Measurements from ENCODE around the gene LANCL2.

- TF ChIP-seq CTCF (IDR thresholded peaks at IDR 0.05; ENCODE audit: borderline replicate concordance, extremely low read depth, low read length, poor library complexity, severe bottlenecking) = no peak
- no peak for TF ChIP-seq EZH2 (IDR thresholded peaks at IDR 0.05; ENCODE audit: borderline replicate concordance, low read depth, low read length, severe bottlenecking)
Observed at GRCh38 chr7:55339033-55340000, 25.8 kb upstream of the LANCL2 start.

Measured in DND-41 (cell line).